Activated gamma-delta T cell treated with Interleukin-2 at 50 U/mL for 16 hours (primary cell): Measurements from ENCODE around the gene DIPK1B.
A peak's percentile ranks its signal among the peaks of the same experiment; 100 is the strongest.
"Not testable (repeated sequence)": the region's sequence is repeated elsewhere in the genome, so short reads cannot be mapped to it uniquely, and the experiment has no call there.

Experiments
- DNase-seq: peaks from one replicate; pipeline ENCODE4 v3.0.0-alpha.2; 2020

The DIPK1B gene

GRCh38 chr9:136755302-136756133 lies 43.1 kb downstream of the DIPK1B start:
- not testable (repeated sequence) for DNase-seq

DNA sequence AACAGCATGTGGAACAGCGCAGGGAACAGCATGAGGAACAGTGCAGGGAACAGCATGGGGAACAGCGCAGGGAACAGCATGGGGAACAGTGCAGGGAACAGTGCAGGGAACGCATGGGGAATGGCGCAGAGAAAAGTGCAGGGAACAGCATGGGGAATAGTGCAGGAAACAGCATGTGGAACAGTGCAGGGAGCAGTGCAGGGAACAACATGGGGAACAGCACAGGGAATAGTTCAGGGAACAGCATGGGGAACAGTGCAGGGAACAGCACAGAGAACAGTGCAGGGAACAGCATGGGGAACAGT lies 43.7 kb downstream of the DIPK1B start:
- DNase-seq, result no peak

DNA sequence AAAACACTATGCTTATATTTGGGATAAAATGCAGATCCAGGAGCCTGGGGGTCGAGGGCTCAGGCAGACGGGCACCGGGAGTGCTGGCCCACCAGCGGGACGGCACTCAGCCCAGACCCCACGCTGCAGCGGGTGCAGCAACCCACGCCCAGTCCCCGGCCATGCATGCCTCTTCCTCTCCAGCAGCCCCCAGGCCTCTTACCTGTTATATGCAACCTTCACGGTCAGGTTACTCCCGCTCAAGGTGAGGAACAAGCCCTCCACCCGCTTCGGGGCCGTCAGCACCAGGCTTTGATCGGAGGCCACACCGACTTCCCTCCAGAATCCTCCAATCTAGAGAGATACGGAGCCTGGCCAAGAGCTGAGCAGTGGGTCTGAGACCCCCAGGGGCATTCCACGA lies 44.5 kb downstream of the DIPK1B start:
- no peak for DNase-seq

DNA sequence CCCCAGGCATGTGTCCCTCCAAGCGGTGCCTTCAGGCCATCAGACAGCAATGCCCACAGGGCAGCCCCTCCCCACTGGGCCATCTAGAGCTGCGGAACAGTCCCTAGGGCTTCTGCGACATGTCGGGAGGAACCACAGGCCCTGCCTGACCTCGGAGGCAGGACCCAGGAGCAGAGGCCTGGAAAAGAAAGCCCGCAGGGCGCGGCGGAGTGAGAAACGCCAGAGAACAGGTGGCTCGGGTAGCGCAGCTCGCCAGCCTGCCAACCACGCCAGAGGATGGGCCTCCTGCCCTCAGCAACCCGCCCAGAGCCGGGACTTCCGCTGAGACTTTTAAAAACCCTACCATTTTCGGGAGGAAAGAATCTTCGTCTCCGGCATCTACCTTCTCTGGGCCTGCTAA lies 45.0 kb downstream of the DIPK1B start:
- DNase-seq, result no peak

DNA sequence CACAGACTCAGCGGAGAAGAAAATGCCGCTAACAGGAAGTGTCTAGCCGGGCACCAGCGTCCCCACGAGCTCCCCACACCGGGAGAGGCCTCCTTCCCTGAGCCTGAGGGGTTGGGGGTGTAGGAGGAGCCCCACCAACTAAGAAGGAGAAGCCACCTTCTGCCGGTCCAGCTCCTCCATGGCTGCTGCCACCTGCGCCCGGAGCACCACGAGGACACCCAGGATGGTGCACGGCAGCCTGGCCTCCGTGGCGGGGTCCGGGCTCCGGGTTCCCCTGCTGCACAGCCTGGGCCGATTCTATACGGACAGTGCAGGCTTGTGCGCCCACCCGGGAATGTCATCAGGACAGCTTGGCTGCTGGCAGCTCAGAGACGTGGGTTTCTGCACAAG lies 45.4 kb downstream of the DIPK1B start:
- no peak for DNase-seq

- DNase-seq, result no peak
These were observed 46.6 kb downstream of the DIPK1B start for GRCh38 chr9:136759001-136759400.

DNA sequence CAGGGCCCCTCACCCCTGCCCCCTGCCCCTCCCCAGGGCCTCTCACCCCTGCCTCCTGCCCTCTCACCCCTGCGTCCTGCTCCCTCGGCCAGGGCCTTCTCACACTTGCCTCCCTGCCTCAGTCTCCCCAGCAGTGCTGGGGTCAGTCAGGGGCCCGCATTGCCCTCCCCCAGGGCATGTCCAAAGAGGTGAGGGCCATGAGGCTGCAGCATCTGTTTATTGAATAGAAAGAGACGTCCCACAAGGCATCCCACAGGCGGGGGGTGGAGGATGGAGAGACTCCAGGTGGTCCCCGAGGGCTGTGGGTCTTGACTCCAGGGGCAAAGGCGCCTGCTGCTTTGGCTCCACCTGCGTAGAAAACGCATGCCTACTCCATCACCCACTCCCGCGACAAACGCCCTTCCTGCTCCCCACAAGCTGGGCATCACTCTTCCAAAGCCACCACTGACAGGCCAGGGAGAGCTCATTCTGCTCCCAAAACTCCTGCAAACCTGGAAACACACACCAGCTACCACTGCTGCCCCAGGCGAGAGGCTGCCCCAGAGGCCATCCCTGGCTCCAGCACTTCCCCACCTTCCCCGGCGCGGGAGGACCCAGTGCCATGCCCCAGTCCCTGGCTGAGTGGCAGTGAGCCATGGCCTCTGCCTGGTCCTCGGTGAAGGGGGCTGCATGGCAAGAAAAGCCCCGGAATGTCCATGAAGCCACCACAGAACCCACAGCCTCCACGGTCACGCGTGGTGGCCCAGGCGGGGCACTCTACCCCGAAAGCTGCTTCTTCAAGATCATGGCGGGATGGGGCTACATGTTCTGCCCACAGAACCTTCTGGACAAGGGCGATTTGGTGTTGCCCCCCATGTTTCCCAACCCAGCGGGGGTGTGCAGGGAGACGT lies 47.3 kb downstream of the DIPK1B start:
- DNase-seq, result no peak

DNA sequence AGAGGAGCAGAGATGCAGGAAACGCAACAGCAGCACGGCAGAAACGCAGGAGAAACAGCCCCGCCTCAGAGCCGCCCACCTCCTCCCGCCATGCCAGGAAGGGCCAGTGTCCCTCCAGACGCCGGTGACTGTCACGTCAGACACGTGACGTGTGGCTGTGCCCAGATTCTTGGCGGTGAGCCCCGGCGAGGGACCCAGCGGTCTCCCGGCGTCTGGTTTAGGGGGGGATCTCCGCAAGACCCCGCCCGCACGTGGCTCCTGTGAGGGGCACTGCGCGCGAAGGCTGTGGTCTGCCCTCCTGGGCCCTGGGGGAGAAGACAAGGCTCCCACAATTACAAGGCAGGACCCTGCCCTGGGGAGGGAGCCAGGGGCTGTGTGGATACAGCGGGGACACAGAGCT lies 48.1 kb downstream of the DIPK1B start:
- no peak for DNase-seq

GRCh38 chr9:136760834-136761544 lies 48.6 kb downstream of the DIPK1B start:
- not testable (repeated sequence) for DNase-seq

GRCh38 chr9:136761545-136761981 lies 49.2 kb downstream of the DIPK1B start:
- no peak for DNase-seq

DNA sequence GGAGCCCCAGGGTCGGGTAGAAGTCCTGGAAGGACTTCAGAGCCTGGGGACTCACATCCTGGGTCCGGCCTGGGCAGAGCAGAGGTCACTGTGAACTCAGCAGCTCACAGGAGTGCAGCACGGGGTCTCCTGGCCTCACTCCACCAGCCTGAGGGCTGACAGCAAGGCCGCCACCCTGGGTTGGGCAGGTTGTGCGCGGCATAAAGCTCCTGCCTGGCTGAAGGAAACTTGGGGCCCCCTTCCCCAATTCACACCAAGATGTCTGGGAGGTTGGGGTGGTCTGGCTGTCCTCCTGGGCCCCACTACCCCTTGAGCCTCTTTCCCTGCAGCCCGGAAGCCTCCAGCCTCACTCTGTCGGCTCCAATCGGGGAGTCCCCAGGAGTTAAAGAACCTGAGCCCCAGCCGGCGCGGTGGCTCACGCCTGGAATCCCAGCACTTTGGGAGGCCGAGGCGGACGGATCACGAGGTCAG lies 49.9 kb downstream of the DIPK1B start:
- DNase-seq, result no peak

DNA sequence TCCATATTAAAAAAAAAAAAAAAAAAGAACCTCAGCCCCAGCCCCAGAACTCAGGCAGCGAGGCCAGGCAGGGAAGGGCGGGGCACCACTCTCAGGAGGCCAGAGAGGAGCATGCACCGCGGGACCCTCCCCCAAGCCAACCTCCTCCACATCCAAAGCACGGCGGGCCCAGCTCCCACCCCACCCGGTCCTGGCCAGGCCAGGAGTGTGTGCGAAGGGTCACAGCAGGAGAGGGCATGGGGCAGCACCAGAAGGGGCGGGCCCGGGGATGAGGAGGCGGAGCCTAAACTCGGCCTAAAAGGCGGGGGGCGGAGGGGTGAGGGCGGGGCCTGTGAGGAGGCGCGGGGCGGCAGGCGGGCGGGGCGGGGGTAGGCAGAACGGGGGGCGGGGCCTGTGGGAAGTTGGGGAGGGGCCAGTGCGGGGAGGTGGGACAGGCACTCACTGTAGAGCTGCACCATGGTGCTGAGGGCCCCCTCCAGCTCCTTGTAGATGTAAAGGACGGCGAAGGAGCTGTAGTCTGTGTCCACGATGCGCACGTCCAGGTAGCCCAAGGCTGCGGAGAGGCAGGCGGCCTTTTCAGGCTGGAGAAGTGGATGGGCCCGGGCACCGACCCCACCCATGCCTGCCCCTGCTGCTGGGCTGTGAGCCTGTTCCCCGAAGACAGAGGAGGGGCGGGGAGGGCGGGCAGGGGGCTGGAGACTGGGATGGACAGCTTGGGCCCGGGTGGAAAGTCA lies 50.7 kb downstream of the DIPK1B start:
- no peak for DNase-seq

- DNase-seq, result no peak
These were observed 51.3 kb downstream of the DIPK1B start for GRCh38 chr9:136763649-136764035.

- no peak for DNase-seq
These were observed 52.0 kb downstream of the DIPK1B start, which contains the start of gene LCN15 for GRCh38 chr9:136764301-136764891. TSS of gene LCN15 (minus strand) at chr9:136764518. CDS start at chr9:136764488, 30 bp downstream.

GRCh38 chr9:136765041-136765440 lies 52.7 kb downstream of the DIPK1B start:
- no peak for DNase-seq

DNA sequence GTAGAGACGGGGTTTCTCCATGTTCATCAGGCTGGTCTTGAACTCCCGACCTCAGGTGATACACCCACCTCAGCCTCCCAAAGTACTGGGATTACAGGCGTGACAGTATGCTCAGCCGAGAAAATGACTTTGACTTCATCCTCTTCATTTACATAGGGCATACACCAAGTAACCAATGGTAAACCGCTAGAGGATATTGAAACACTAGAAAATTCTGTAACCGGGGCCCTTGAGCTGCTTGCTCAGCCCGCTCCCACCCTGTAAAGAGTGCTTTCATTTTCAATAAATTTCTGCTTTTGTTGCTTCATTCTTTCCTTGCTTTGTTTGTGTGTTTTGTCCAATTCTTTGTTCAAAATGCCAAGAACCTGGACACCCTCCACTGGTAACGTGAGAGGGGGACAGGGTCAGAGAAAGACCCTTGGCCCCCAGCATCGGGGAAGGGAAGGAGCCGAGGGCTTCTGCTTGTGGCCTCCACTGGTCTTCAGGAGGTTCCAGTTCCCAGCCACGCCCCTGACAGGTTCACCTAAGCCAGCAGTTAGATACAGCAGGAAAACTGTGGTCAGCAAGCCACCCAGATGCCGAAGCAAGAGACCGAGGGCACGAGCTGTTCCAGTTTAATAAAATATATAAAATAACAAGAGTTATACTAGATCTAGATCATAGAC lies 53.5 kb downstream of the DIPK1B start:
- not testable (repeated sequence) for DNase-seq

DNA sequence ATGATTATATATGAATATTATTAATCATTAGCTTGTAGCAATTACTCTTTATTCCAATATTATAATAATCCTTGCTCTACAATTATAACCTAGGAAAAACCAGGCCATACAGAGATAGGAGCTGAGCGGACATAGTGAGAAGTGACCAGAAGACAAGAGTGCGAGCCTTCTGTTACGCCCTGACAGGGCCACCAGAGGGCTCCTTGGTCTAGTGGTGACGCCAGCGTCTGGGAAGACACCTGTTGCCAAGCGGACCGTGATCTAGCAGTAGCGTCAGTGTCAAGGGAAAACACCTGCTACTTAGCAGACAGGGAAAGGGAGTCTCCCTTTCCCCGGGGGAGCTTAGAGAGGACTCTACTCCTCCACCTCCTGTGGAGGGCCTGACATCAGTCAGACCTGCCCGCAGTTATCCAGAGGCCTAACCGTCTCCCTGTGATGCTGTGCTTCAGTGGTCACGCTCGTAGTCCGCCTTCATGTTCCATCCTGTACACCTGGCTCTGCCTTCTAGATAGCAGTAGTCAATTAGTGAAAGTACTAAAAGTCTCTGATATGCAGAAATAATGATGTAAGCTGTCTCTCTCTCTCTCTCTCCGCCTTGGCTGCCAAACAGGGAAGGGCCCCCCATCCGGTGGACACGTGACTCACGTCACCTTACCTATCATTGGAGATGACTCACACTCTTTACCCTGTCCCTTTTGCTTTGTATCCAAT lies 54.2 kb downstream of the DIPK1B start:
- not testable (repeated sequence) for DNase-seq

GRCh38 chr9:136769710-136770191 lies 57.4 kb downstream of the DIPK1B start:
- peak; percentile 39 for DNase-seq

- no peak for DNase-seq
These were observed 59.6 kb downstream of the DIPK1B start for GRCh38 chr9:136771907-136772415.

- no peak for DNase-seq
These were observed 61.1 kb downstream of the DIPK1B start for GRCh38 chr9:136773386-136774044.
